Measurements from ENCODE around the gene FAM151B. TPM values are rescaled to one million over a fixed set of nuclear protein-coding genes. Genes with fewer than 3 reads are reported as not detected.

FAM151B gene
- total RNA-seq, 2 donors from 2014 or later: 1.6 to 4.6 TPM

- 88 to 97% methylated on average over 3 of the region's 3 CpGs for WGBS, 2 donors
Observed at GRCh38 chr5:80507663-80508062, 19.8 kb downstream of the FAM151B start.

GRCh38 chr5:80508844-80509243 is 20.9 kb downstream of the FAM151B start:
- TF ChIP-seq CTCF (IDR thresholded peaks at IDR 0.05) (no peak), POLR2A (IDR thresholded peaks at IDR 0.05) (no peak)
- no peak for DNase-seq
- Histone ChIP-seq H3K36me3 (replicated peaks in 1 of 2; ENCODE audit: insufficient read depth in 1 of 2, low read depth in 2 of 2) (peaks cover 0 to 2% of the 10 kb centered on the region in 2 donors), H3K4me1 (no peaks in the 10 kb centered on the region), H3K27ac (no peak overlapping the region), H3K4me3 (no peak overlapping the region), H3K27me3 (no peaks in the 10 kb centered on the region), H3K9me3 (no peaks in the 10 kb centered on the region)
- ATAC-seq: no peak
- intact Hi-C loops (cut with DNase I): no loop called here
- WGBS, 2 donors: 85 to 90% methylated on average over 6 of the region's 6 CpGs

More at GRCh38 chr5:80507663-80508062, 19.8 kb downstream of the FAM151B start:
- ATAC-seq (no peak), DNase-seq (no peak)
- Histone ChIP-seq H3K27ac (no peak overlapping the region), H3K27me3 (no peaks in the 10 kb centered on the region), H3K9me3 (no peaks in the 10 kb centered on the region), H3K4me3 (no peak overlapping the region), H3K4me1 (no peaks in the 10 kb centered on the region), H3K36me3 (replicated peaks in 1 of 2; ENCODE audit: insufficient read depth in 1 of 2, low read depth in 2 of 2) (no peaks in the 10 kb centered on the region)
- intact Hi-C loops (cut with DNase I): no loop called here
- TF ChIP-seq POLR2A (IDR thresholded peaks at IDR 0.05): no peak
- no peak for TF ChIP-seq CTCF (IDR thresholded peaks at IDR 0.05)

- intact Hi-C loops (cut with DNase I): no loop called here
- no peaks in the 10 kb centered on the region for H3K4me1 ChIP-seq
Observed at GRCh38 chr5:80509362-80509761, 21.5 kb downstream of the FAM151B start.

GRCh38 chr5:80516826-80517225 is 28.9 kb downstream of the FAM151B start:
- no peaks in the 10 kb centered on the region for H3K4me1 ChIP-seq
- ATAC-seq (no peak), DNase-seq (no peak)
- H3K27ac ChIP-seq: no peak overlapping the region
- H3K27me3 ChIP-seq: no peaks in the 10 kb centered on the region
- no peaks in the 10 kb centered on the region for H3K9me3 ChIP-seq
- no peak for TF ChIP-seq CTCF (IDR thresholded peaks at IDR 0.05)
- no peak for TF ChIP-seq POLR2A (IDR thresholded peaks at IDR 0.05)
- WGBS, 2 donors: 80 to 87% methylated on average over 4 of the region's 4 CpGs
- H3K36me3 ChIP-seq (replicated peaks in 1 of 2; ENCODE audit: insufficient read depth in 1 of 2, low read depth in 2 of 2): peaks cover 0 to 2% of the 10 kb centered on the region in 2 donors
- H3K4me3 ChIP-seq: no peak overlapping the region
- intact Hi-C loops (cut with DNase I): no loop called here

More at GRCh38 chr5:80509362-80509761, 21.5 kb downstream of the FAM151B start:
- Histone ChIP-seq H3K4me3 (no peak overlapping the region), H3K36me3 (replicated peaks in 1 of 2; ENCODE audit: insufficient read depth in 1 of 2, low read depth in 2 of 2) (peaks cover 0 to 2% of the 10 kb centered on the region in 2 donors), H3K27ac (no peak overlapping the region), H3K9me3 (no peaks in the 10 kb centered on the region), H3K27me3 (no peaks in the 10 kb centered on the region)
- ATAC-seq (no peak), DNase-seq (no peak)
- TF ChIP-seq CTCF (IDR thresholded peaks at IDR 0.05) (no peak), POLR2A (IDR thresholded peaks at IDR 0.05) (no peak)
- WGBS, 2 donors: 80 to 89% methylated on average over 4 of the region's 4 CpGs

GRCh38 chr5:80540691-80541090 is 52.8 kb downstream of the FAM151B start:
- H3K4me1 ChIP-seq: no peaks in the 10 kb centered on the region
- no peaks in the 10 kb centered on the region for H3K27me3 ChIP-seq
- no peak overlapping the region for H3K27ac ChIP-seq
- H3K4me3 ChIP-seq: no peak overlapping the region
- intact Hi-C loops (cut with DNase I): no loop called here
- DNase-seq (no peak), ATAC-seq (no peak)
- TF ChIP-seq POLR2A (IDR thresholded peaks at IDR 0.05) (no peak), CTCF (IDR thresholded peaks at IDR 0.05) (no peak)
- 80 to 87% methylated on average over 1 of the region's 1 CpG for WGBS, 2 donors
- H3K9me3 ChIP-seq: no peaks in the 10 kb centered on the region
- H3K36me3 ChIP-seq (replicated peaks in 1 of 2; ENCODE audit: insufficient read depth in 1 of 2, low read depth in 2 of 2): no peaks in the 10 kb centered on the region

All from body of pancreas (tissue), 4 donors.